K562 treated with DMSO at 1 percent for 4 hours (cell line): ENCODE data around the gene ISCU. TPM values are rescaled to one million over a fixed set of nuclear protein-coding genes. Genes with fewer than 3 reads are reported as not detected.

Experiments used
- total RNA-seq: library from RNA; unstranded; fragments of 300-600 nt; gene quantifications from 2 replicates; pipeline ENCODE4 v1.2.3, GENCODE V29; 2022; ENCODE audit not compliant: insufficient read depth

The ISCU gene
- 74.5 and 87.9 TPM in 2 replicates for total RNA-seq

DNA sequence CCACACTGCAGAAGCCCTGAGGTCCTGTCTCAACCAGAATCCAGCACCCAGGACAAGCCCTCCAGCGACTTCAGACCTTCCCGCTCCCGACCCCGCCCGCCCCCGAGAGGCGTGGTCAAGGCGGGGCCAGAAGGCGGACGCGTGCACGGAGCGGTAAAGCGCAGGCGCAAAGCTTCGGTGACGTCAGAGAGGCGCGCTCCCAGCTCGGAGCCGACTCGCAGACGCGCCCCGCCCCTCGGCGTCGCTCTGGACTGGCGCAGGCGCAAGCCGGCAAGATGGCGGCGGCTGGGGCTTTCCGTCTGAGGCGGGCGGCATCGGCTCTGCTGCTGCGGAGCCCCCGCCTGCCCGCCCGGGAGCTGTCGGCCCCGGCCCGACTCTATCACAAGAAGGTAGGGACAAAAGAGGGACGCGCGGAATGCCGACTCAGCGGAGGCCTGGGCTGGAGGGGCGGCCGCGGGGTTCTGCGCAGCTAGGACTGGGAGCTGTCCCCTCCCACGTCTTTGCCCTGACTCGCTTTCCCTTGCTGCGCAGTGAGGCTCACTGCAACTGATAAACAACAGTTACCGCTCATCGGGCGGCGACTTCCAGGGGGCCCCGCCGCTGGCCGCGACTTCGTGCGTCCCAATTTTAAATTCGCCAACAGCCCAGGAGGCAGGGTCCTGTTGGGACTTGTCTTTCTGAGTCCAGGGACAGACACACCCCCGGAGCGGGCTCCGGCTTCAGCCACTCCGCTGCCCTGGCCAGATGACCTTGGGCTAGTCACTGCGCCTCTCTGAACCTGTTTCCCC lies at the start of gene ISCU:
ISCU (plus strand) TSS at position 249 of the 788 bp plus-strand sequence; CDS start at position 276, 27 bp downstream.

DNA sequence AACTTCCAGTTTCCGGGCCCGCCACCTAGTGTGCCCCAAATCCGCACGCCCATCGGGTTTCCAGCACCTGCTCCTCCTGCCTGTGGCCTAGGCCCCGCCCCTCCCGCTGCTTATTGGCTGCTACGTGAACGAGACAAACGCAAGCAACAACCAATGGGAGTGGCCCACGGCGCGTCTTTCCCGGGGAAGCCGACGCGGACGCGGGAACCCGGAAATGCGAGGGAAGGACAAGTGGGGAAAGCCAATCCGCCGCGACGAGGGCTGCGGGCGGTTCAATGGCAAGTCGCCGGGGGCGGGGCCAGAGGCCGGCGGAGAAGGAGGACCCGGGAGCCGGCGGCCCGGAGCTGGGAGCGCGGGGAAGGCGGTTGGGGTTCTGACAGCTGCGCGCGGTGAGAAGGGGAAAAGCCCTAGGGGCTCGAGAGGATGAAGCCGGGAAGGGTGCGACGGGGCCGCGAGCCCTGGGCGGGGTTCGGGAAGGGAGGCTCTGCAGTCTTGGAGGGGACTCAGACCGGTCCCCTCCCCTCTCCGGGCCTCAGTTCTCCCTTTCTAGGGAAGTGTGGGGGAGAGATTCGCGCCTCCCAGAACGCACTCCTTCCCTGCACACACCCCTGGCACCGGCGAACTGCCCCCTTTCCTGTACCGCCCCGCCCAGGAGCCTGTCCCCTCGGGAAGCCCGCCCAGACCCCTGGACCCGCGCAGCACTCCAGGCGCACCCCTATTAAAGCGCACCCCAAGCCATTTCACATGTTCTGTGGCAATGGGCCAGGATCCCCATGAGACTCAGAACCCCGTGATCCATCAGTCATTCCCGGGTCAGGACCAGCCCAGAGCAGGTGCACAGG lies 47.2 kb upstream of the ISCU start, which contains the start of gene FICD:
FICD (plus strand) TSS at position 305 of the 842 bp plus-strand sequence. CDS start 1,696 bp downstream, outside the sequence.

DNA sequence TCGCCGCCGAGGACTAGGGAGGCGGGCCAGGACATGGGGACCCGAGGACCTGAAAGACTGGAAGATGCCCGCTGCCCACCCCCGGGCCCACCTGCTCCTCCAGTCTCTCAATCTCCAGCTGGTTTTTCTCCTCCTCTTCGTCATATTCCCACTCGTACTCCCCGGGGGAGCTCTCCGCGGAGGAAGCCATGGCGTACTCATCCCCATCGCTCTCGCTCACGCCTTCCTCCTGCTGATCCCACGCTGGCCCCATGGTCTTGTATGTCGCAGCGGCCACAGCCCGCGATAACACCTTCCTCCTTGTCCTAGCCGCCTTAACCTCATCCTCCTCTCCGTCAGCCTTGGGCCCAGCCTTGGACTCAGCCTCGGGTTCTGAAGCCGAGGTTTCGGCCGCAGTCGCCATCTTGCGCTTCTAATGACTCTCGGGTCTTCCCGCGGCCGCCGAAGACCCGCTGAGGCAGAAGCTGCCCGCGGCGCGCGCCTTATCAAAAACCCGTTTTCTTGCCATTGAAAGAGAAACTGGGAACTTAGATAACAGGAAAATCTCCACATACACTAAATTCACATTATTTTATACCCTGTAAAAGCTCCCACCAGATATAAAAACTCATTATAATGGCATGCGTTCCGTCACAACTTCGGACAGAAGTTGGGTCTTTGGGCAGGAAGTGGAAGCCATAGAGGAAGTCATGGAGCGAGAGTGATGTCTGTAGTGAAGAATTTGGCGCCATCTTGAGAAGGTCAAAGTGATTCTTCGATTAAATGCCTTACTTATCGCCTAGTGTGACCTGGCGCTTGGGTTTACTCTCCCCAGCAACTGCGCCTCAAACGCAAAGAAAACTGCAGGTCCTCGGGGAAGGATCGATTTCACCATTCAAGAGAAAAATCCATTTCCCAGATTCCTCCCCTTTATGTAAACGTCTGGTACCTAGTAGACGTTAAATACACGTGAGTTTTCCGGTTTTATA lies 1.4 kb upstream of the ISCU start, which contains the start of gene SART3:
SART3 (minus strand) TSS at position 422 of the 968 bp plus-strand sequence; CDS start at position 403, 19 bp downstream.

DNA sequence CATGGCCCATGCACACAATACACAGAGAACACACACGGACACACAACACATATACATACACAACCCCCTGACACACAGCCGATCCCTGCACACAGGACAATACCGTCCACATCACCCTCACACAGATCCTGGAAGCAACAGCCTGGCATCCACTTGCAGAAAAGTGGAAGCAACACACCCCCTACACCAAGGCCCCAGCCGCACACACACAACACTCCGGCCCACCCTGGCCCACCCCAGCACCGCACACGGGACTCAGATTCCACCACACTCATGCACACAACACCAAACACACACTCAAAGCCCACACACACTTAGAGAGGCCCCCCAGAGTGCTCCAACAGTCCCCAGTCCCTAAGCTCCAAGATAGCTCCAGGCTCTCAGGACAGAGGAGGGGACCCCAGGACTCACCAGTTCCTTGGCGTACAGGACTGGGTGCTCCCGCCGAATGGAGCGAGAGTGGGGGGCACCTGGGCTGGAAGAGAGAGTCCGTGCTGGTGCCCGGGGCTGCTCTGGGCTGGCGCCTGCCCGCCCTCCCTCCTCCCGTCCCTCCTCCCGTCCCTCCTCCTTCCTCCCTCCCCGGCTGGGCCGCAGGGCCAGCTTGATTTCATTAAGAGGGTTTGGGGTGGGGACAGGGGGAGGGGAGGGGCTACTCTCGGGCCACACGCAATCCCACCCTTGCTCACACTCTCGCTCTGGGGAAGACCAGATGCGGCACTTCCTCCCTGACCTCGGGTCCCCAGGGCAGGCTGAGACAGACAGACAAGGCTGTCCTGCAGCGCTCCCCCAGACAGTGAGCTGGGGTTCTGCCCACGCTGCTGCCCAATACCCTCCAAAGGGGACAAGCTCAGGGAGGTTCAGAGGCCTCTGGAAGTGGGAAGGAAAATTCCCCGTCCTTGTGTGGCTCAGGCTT lies 35.4 kb downstream of the ISCU start, which contains the start of gene TMEM119:
TMEM119 (minus strand) TSS at position 526 of the 913 bp plus-strand sequence. CDS start 5,701 bp downstream, outside the sequence.

Other genes with a start within 250 kb of the ISCU start
- gene CMKLR1, start 223.3 kb upstream of the ISCU start, total RNA-seq: not detected in 2 replicates
- gene FICD, start 47.3 kb upstream of the ISCU start, total RNA-seq: 3.9 and 5.3 TPM in 2 replicates
- gene SART3, start 1.4 kb upstream of the ISCU start, total RNA-seq: 32.9 TPM in 2 replicates
- gene TMEM119, start 35.5 kb downstream of the ISCU start, total RNA-seq: not detected in 2 replicates
- 9.0 and 21.8 TPM in 2 replicates for gene SELPLG, start 71.3 kb downstream of the ISCU start, total RNA-seq
- 50.4 and 58.5 TPM in 2 replicates for gene CORO1C, start 168.9 kb downstream of the ISCU start, total RNA-seq